Neuronal stem cell (in vitro differentiated cells): Measurements from ENCODE around the gene GCNT2.

Experiments used
- DNase-seq: peaks from one replicate; pipeline ENCODE4 v3.0.0-alpha.2; 2013; ENCODE audit warnings: low spot score
- H2AFZ ChIP-seq: one replicate; pipeline ENCODE4 v1.6.1; 2013; ENCODE audit warnings: mild to moderate bottlenecking, low read length, inconsistent platforms
- H2AK5ac ChIP-seq: 2 replicates; pipeline ENCODE4 v1.6.1; 2013; ENCODE audit warnings: low read depth, mild to moderate bottlenecking, inconsistent platforms, low read length, moderate library complexity, mixed read lengths
- H2BK120ac ChIP-seq: 2 replicates; pipeline ENCODE4 v1.6.1; 2013; ENCODE audit warnings: low read depth, mild to moderate bottlenecking, inconsistent platforms, low read length, moderate library complexity, mixed read lengths
- H2BK12ac ChIP-seq: one replicate; pipeline ENCODE4 v1.6.1; 2013; ENCODE audit warnings: low read length, inconsistent platforms
- H2BK15ac ChIP-seq: 2 replicates; pipeline ENCODE4 v1.6.1; 2013; ENCODE audit warnings: mild to moderate bottlenecking, low read length, inconsistent platforms, mixed read lengths
- H2BK5ac ChIP-seq: one replicate; pipeline ENCODE4 v1.6.1; 2013; ENCODE audit warnings: inconsistent platforms, mild to moderate bottlenecking, low read length, moderate library complexity
- H3K14ac ChIP-seq: one replicate; pipeline ENCODE4 v1.6.1; 2013; ENCODE audit warnings: low read length, inconsistent platforms
- H3K18ac ChIP-seq: 2 replicates; pipeline ENCODE4 v1.6.1; 2013; ENCODE audit warnings: low read length, inconsistent platforms
- H3K23ac ChIP-seq: 2 replicates; pipeline ENCODE4 v1.6.1; 2013; ENCODE audit warnings: low read depth, mild to moderate bottlenecking, mixed read lengths, low read length, inconsistent platforms; ENCODE audit not compliant: poor library complexity
- H3K27ac ChIP-seq: replicated peaks from 3 replicates; pipeline ENCODE4 v1.5.1; 2013; ENCODE audit warnings: low read length, inconsistent platforms
- H3K27me3 ChIP-seq, 3 experiments: 2 replicates each; pipeline ENCODE4 v1.6.1; 2013; ENCODE audit warnings: low read length in 3 of 3, mild to moderate bottlenecking in 2 of 3, inconsistent platforms in 1 of 3, low read depth in 1 of 3, mixed read lengths in 1 of 3, moderate library complexity in 1 of 3; ENCODE audit not compliant: control insufficient read depth in 3 of 3, insufficient read depth in 3 of 3
- H3K36me3 ChIP-seq, 2 donors: replicated peaks in 1 of 2; 2 replicates each; pipeline ENCODE4 v1.6.1; 2013; ENCODE audit warnings: low read length in 2 of 2; ENCODE audit not compliant: control insufficient read depth in 2 of 2, insufficient read depth in 2 of 2
- H3K4ac ChIP-seq: 2 replicates; pipeline ENCODE4 v1.6.1; 2013; ENCODE audit warnings: inconsistent platforms, mild to moderate bottlenecking, low read length, moderate library complexity
- H3K4me1 ChIP-seq, 2 donors: 1 replicate in 1 of 2; 2 replicates in 1 of 2; pipeline ENCODE4 v1.6.1; 2013; ENCODE audit warnings: low read length in 2 of 2, low read depth in 1 of 2; ENCODE audit not compliant: control insufficient read depth in 2 of 2, insufficient read depth in 1 of 2
- H3K4me2 ChIP-seq: one replicate; pipeline ENCODE4 v1.6.1; 2013; ENCODE audit warnings: mild to moderate bottlenecking, low read length, inconsistent platforms; ENCODE audit not compliant: insufficient read depth, poor library complexity, severe bottlenecking
- H3K4me3 ChIP-seq, 2 donors: 2 replicates each; pipeline ENCODE4 v1.5.1; 2013; ENCODE audit warnings: low read length in 2 of 2, mild to moderate bottlenecking in 2 of 2, inconsistent platforms in 1 of 2, moderate library complexity in 1 of 2
- H3K79me1 ChIP-seq: one replicate; pipeline ENCODE4 v1.6.1; 2013; ENCODE audit warnings: low read depth, mild to moderate bottlenecking, inconsistent platforms, low read length, moderate library complexity
- H3K9ac ChIP-seq: one replicate; pipeline ENCODE4 v1.6.1; 2013; ENCODE audit warnings: mild to moderate bottlenecking, low read depth, low read length, inconsistent platforms; ENCODE audit not compliant: poor library complexity
- H3K9me3 ChIP-seq, 2 donors: replicated peaks in 1 of 2; 2 replicates each; pipeline versions ENCODE3 to v1.6.1; 2013; ENCODE audit warnings: low read length in 2 of 2, mild to moderate bottlenecking in 2 of 2, inconsistent platforms in 1 of 2, low read depth in 1 of 2, mixed read lengths in 1 of 2, moderate library complexity in 1 of 2; ENCODE audit not compliant: control insufficient read depth in 2 of 2, insufficient read depth in 1 of 2
- H4K8ac ChIP-seq: one replicate; pipeline ENCODE4 v1.6.1; 2013; ENCODE audit warnings: low read depth, mild to moderate bottlenecking, inconsistent platforms, low read length, moderate library complexity
- H4K91ac ChIP-seq: one replicate; pipeline ENCODE4 v1.6.1; 2013; ENCODE audit warnings: low read length, low read depth, mild to moderate bottlenecking, inconsistent platforms; ENCODE audit not compliant: poor library complexity
- WGBS, 2 donors: extraction: QIAGEN DNeasy Blood & Tissue Kit; methylation state at CpG; one replicate each; pipeline ENCODE4 v1.1.7; 2013; ENCODE audit warnings: missing lambda C conversion rate in 2 of 2, mixed read lengths in 1 of 2; ENCODE audit not compliant: insufficient read length in 2 of 2, insufficient replicate concordance in 1 of 2; ENCODE audit errors: extremely low coverage in 2 of 2; 5-methylcytosine and 5-hydroxymethylcytosine counted together

Gene GCNT2

GRCh38 chr6:10595731-10596664 is 74.8 kb downstream of the GCNT2 start:
- no peak overlapping the region for H3K14ac ChIP-seq
- H3K4me3 ChIP-seq: no peak overlapping the region
- H4K91ac ChIP-seq: no peak overlapping the region
- H3K79me1 ChIP-seq: no peaks in the 10 kb centered on the region
- no peak overlapping the region for H3K23ac ChIP-seq
- no peak overlapping the region for H3K4me2 ChIP-seq
- H3K27ac ChIP-seq: no peak overlapping the region
- H2AFZ ChIP-seq: no peak overlapping the region
- H2BK15ac ChIP-seq: no peak overlapping the region
- H3K27me3 ChIP-seq: no peaks in the 10 kb centered on the region
- H3K9ac ChIP-seq: no peak overlapping the region
- no peak overlapping the region for H2BK5ac ChIP-seq
- whole genome bisulfite sequencing, 2 donors: no CpG with 5 or more reads among the region's 11 CpGs
- H2BK120ac ChIP-seq: no peak overlapping the region
- no peak overlapping the region for H3K18ac ChIP-seq
- H3K4me1 ChIP-seq: peaks cover 0 to 18% of the 10 kb centered on the region in 2 donors
- H3K36me3 ChIP-seq: no peaks in the 10 kb centered on the region
- no peaks in the 10 kb centered on the region for H3K9me3 ChIP-seq
- H3K4ac ChIP-seq: no peak overlapping the region
- no peak overlapping the region for H2BK12ac ChIP-seq
- H2AK5ac ChIP-seq: no peak overlapping the region
- no peak overlapping the region for H4K8ac ChIP-seq
- no peak for DNase-seq

- DNase-seq: no peak
- Histone ChIP-seq H3K79me1 (no peaks in the 10 kb centered on the region), H4K8ac (no peak overlapping the region), H2BK12ac (no peak overlapping the region), H3K4me3 (no peak overlapping the region), H4K91ac (no peak overlapping the region), H2AK5ac (no peak overlapping the region), H2BK15ac (no peak overlapping the region), H3K14ac (no peak overlapping the region), H3K18ac (no peak overlapping the region), H3K4me1 (peaks cover 0 to 17% of the 10 kb centered on the region in 2 donors), H3K36me3 (no peaks in the 10 kb centered on the region), H3K9ac (no peak overlapping the region), H3K27ac (no peak overlapping the region), H3K23ac (no peak overlapping the region), H3K4me2 (no peak overlapping the region), H3K27me3 (no peaks in the 10 kb centered on the region), H2BK5ac (no peak overlapping the region), H2AFZ (no peak overlapping the region), H2BK120ac (no peak overlapping the region), H3K9me3 (no peaks in the 10 kb centered on the region), H3K4ac (no peak overlapping the region)
- no CpG with 5 or more reads among the region's 5 CpGs for WGBS, 2 donors
Observed at GRCh38 chr6:10597499-10598001, 76.4 kb downstream of the GCNT2 start.

GRCh38 chr6:10598084-10598960 is 77.2 kb downstream of the GCNT2 start:
- no peak overlapping the region for H2BK15ac ChIP-seq
- WGBS, 2 donors: no CpG with 5 or more reads among the region's 11 CpGs
- H2AFZ ChIP-seq: no peak overlapping the region
- H3K4me1 ChIP-seq: peaks cover 0 to 18% of the 10 kb centered on the region in 2 donors
- no peaks in the 10 kb centered on the region for H3K36me3 ChIP-seq
- H2AK5ac ChIP-seq: no peak overlapping the region
- H3K23ac ChIP-seq: no peak overlapping the region
- no peak overlapping the region for H3K4me2 ChIP-seq
- no peak overlapping the region for H3K4ac ChIP-seq
- no peak overlapping the region for H3K18ac ChIP-seq
- H3K14ac ChIP-seq: no peak overlapping the region
- no peak overlapping the region for H3K4me3 ChIP-seq
- H4K91ac ChIP-seq: no peak overlapping the region
- H3K9me3 ChIP-seq: no peaks in the 10 kb centered on the region
- H2BK5ac ChIP-seq: no peak overlapping the region
- H3K79me1 ChIP-seq: no peaks in the 10 kb centered on the region
- H4K8ac ChIP-seq: no peak overlapping the region
- no peak overlapping the region for H2BK120ac ChIP-seq
- no peak overlapping the region for H3K9ac ChIP-seq
- no peaks in the 10 kb centered on the region for H3K27me3 ChIP-seq
- no peak for DNase-seq
- H3K27ac ChIP-seq: peak overlapping the region; percentile 58
- H2BK12ac ChIP-seq: no peak overlapping the region

- no peak overlapping the region for H3K18ac ChIP-seq
- peak overlapping the region; percentile 58 for H3K27ac ChIP-seq
- H3K27me3 ChIP-seq: no peaks in the 10 kb centered on the region
- H3K79me1 ChIP-seq: no peaks in the 10 kb centered on the region
- no peak overlapping the region for H2BK12ac ChIP-seq
- no peak overlapping the region for H2BK120ac ChIP-seq
- H3K9me3 ChIP-seq: no peaks in the 10 kb centered on the region
- H2BK5ac ChIP-seq: no peak overlapping the region
- no CpG with 5 or more reads among the region's 7 CpGs for WGBS, 2 donors
- H3K4me2 ChIP-seq: no peak overlapping the region
- no peak for DNase-seq
- H3K36me3 ChIP-seq: no peaks in the 10 kb centered on the region
- no peak overlapping the region for H3K23ac ChIP-seq
- no peak overlapping the region for H3K4me3 ChIP-seq
- no peak overlapping the region for H4K91ac ChIP-seq
- H3K14ac ChIP-seq: no peak overlapping the region
- no peak overlapping the region for H3K9ac ChIP-seq
- no peak overlapping the region for H2BK15ac ChIP-seq
- H3K4me1 ChIP-seq: peaks cover 0 to 18% of the 10 kb centered on the region in 2 donors
- H2AFZ ChIP-seq: no peak overlapping the region
- no peak overlapping the region for H3K4ac ChIP-seq
- no peak overlapping the region for H2AK5ac ChIP-seq
- H4K8ac ChIP-seq: no peak overlapping the region
Observed at GRCh38 chr6:10599046-10599445, 77.9 kb downstream of the GCNT2 start.
